ENCODE measurements around the gene RAN.

- no peak for TF ChIP-seq REST (IDR thresholded peaks at IDR 0.05; ENCODE audit: insufficient read depth in 1 of 2, low read depth in 2 of 2, low read length in 1 of 2)
- TF ChIP-seq CTCF (IDR thresholded peaks at IDR 0.05), result no peak
Observed at GRCh38 chr12:130881046-130881445, 9.2 kb downstream of the RAN start.
